ENCODE results near the gene SPECC1L.

The SPECC1L gene

DNA sequence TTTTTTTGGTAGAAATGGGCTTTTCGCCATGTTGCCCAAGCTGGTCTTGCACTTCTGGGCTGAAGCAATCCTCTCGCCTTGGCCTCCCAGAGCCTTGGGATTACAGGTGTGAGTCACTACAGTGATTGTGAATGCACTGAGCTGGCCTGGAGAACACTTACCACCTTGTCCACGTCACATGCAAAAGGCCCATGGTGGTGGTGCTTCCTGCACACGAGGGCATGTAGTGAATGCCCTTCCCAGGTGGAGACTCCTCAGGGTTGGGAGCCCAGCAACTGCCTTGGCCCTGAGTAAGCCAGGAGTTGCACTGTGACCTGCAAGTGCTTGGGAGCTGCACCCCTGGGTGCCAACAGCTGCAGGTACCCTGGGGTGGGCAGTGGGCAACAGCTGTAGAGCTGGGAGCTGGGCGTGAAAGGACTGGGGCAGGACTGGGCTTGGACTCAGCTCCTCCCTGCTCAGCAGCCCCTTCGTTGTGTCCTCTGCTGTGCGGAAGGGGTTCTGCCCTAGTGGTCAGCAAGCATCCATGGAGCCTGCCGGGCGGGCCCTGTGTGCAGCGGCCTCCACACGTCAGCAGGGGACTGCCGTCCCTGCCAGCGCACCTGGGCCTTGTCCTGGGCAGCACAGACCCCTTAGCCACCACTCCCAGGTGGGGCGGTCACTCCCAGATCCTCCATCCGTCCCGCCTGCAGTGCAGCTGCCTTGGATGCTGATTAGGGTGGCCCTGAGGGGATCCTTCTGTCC is 147.4 kb downstream of the SPECC1L start:
- no peak for FAIRE-seq

DNA sequence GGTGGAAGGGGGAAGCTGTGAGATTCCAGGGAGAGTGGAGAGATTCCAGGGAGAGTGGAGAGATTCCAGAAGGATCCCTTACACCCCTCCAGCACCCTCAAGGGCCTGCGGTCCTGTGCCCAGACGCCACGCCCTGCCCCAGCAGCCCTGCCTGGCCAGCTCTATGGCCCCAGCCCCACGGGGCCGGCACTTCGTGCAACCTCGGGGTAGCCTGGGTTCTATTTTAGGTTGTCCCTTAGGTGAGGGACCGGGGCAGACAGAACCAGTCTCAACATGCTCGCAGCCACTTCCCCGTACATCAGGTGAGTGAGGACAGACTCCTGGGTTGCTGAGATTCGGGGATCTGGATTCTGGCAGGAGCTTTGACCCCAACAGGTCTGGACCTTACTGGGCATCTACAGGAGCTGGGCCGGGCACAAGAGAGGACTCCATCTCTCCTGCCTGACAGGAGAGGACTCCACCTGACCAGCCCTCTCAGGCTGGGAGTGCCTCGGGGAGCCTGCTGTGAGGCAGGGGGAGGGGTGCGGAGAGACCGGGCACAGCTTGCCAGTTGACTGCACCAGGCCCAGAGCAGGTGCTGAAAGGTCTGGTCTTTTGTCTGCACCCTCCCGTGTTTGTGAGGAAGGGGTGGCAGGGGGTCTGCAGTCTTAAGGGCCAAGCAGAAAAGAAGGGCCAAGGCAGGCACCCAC is 148.3 kb downstream of the SPECC1L start:
- FAIRE-seq: no peak

DNA sequence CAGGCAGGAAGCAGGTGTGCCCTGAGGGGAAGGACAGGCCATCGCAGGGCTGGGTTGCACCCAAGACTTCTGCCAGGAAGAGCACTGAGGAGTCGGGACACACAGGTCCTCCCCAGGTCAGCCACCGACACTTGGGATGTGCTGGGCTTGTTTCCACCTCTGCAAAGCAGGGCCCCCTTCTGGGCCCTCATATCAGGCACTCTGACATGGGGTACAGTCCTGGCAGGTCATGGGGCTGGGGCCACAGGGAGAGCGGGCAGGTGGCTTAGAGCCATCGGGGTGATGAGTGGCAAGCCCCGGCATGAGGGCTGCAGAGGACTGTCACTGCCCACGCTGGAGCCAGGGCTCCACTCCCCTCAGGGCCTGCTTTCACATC is 148.8 kb downstream of the SPECC1L start:
- no peak for FAIRE-seq

DNA sequence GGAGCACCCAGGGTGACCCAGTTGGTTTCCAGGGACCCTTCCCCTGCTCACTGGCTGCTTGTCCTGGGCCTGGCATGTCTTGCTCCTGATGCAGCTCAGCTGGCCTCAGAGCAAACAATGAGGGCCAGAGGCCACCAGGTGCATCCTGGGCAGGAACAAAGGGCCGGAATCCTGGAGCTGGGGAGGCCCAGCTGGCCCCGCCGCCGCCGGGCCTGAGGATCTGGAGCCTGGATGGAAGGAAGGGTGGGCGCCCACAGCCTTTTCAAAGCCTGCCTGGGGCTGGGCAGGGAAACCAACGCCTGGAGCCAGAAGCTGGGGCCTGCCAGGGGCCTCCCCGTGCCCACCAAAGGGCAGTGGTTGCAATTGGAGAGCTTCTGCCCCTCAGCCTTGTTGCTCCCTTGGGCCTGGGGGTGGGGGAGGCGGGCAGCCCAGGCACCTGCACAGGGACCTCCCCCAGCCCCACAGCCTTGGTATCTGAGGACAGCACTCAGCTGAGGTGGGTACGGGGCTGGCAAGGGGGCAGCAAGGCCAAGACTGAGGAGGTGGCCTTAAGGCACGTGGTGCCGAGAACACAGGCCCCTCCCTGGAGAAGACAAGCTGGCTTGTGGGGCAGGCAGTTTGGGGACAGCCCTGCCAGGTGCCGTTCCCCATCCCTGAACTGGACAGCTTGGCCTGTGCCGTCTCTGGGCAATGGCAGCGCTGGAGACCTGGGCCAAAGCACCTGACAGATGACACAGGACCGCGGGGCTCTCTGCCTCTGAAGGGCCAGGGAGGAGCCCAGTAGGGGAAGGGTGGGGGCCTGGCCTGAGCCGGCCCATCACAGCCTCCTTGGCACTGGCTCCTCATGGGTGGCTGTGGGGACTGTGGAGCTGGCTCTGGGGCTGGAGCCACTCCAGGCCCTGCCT is 149.7 kb downstream of the SPECC1L start:
- FAIRE-seq: no peak

DNA sequence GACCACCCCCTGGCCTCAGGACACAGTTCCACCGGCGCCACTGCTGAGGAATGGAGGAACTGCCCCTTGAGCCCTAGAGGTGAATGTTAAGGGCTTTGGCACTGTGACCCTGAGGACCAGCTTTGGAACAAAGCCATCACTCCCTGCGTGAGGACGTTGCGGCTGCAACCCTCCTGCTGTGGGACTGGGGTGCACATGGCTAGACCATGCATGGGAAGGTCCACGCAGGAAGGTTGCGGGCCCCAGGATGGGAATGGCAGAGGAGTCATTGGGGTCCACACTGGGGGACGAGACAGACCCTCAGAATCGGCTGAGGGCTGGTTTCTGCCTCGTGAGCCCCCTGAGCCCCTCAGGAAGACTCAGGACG is 150.3 kb downstream of the SPECC1L start:
- FAIRE-seq: no peak

DNA sequence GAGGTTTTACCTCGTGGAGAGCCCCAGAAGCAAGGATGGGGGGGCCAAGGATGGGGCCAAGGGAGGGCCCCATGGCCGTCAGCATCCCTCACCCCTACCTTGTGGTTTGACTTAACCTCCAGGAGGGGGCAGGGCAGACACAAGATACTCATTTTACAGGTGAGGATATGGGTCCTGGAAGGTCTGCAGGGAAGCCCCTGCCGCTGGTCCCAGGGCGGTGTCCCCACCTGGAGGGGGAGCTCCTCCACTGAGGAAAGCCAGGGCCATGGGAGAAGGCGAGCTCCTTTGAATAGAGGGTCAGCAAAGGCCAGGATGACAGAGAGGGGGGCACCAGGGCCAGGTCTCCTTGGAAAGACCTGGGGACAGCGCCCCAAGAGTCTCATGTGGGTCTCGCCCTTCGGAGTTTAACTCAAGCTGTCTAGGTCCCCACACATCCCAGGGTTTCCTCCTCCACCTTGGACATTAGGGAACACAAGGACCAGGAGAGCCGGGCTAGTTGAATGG is 150.8 kb downstream of the SPECC1L start:
- FAIRE-seq: no peak

DNA sequence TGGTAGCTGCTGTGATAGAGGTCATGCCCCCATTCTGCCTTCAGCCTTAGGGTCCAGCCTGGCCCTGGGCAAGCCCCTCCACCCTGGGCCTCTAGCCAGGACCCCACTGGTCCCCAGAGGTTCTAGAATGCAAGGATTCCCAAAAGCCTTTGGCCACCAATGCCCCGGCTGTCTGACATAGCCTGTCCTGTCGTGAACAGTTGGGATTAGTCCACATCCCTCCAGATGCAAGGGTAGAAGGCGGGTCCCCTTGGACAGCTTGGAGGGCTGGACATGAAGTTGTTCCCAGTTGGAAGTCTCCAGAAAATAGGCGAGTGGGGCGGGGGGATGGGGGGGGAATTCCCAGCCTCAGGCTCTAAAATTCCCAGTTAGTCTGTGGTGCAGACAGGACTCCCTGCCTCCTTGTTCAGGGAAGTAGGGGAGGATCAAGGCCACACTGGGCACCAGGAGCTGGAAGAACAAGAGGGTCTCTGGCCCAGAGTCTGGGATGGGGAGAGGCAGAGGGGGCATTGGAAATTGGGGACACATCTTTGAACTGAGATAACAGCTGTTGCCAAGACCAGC is 151.6 kb downstream of the SPECC1L start:
- FAIRE-seq: no peak

DNA sequence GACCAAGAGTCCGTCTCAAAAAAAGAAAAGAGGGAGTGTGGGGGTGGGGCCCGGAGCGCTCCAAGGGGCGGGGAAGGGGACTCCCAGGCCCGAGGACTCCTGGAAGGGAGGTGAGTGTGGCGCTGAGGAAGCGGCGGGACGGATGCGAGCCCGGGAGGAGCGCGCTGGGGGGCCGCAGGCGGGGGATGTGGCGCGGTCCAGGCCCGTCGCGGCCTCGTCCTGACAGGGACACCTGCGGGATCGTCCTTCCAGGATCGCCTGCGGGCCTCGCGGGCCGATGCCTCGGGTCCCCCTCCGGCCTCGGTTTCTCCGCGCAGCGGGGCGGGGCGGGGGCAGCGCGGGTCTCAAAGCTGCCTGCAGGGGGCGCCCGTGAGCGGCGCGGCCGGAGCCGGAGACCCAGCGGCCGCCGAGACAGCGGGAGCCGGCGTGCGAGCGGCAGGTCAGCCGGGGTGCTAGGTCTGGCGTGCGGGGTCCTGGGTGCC is 152.9 kb downstream of the SPECC1L start:
- no peak for FAIRE-seq

DNA sequence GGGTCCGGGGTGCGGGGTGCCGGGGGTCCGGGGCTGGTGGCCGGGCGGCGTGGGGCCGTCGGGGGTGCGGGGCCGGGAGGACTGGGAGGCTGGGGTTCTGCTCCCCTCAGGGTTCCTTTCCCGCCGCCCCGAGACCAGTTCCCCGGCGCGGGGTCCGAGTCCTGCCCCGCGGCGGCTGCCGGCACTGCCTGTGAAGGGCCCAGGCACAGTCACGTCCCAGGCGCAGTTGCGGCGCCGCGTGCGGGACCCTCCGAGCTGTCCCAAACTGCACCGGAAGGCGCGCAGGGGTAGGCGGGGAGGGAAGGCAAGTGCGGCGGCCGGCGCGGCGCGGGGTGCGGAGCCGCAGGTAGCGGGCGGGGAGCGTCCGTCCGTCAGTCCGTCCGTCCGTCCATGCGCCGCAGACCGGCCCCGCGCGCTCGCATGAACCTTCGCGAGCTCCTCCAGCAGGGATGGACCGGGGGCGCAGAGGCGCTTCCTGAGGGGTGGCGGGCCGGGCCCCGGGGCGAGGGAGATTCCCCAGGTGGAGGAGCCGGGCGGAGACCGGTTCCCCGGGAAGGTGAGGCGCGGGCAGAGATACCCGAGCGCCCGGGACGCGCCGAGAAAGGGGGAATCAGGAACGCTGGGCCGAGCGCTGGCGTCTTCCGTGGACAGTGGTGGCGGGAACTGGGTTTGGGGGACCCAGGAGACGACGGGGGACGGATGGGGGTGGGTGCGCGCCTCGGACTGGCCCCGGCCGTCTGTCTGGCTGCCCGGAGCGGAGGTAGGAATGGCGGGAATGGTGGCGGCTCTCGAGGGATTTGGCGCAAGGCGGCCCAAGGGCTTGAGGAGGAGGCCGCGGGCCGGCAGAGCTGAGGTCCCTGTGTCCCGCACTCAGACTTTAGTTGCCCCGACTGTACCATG is 153.6 kb downstream of the SPECC1L start:
- no peak for FAIRE-seq

DNA sequence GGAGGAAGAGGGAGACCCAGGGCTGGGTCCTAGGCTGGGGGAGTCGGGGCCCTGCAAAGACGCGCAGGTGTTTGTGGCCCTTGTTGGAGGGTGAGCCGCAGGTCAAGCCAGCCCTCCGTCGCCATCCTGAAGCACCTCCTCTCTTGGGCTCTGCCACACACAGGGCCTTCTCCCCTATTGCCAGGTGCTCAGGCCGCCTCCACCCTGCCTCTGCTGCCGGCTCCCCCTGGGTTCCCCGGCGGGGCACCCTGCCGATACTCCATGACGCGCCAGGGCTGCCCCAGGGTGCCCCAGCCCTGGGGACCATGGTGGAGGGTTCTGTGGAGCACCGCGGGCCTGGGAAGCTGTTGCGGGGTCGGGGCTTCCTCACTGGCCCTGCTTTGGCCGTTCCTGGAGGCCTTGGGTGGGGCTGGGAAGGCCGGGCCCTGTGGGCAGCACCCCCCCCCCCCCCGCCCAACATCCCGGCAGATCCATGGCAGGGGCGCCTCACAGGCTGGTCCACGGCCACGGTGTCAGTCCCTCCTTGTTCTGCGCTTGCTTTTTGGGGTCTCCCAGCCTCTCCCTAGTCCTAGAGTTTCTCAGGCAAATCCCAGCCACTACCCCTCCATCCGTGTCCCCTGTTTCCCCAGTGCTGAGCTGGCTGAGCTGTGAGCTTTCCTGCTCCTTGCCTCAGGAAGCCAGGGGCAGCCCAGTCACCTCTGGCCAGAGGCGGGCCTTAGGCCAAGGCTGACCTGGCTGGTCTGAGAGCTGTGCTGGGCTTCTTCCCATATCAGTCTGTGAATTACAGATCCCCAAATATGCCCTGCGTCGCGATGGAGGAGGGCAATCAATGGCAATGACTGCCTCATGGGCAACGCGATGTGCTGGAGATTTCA is 154.5 kb downstream of the SPECC1L start:
- no peak for FAIRE-seq

DNA sequence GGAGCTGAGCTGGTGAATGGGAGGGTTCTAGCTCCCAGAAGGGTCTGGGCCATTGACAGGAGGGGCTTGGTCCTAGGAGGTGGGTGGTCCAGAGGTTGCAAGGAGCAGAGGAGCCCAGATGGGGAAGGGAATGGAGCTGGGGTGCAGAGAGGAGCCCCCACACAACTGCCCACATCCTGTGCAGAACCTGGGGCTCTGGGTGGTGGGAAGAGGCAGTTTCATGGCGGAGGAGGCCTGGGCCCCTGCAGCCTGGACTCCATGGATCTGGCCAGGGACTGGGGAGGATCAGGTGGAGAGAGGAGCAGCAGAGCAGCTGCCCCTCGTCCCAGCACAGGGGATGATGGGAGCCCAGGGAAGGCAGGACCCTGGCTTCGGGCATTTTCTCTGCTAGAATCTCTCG is 155.8 kb downstream of the SPECC1L start:
- no peak for FAIRE-seq

DNA sequence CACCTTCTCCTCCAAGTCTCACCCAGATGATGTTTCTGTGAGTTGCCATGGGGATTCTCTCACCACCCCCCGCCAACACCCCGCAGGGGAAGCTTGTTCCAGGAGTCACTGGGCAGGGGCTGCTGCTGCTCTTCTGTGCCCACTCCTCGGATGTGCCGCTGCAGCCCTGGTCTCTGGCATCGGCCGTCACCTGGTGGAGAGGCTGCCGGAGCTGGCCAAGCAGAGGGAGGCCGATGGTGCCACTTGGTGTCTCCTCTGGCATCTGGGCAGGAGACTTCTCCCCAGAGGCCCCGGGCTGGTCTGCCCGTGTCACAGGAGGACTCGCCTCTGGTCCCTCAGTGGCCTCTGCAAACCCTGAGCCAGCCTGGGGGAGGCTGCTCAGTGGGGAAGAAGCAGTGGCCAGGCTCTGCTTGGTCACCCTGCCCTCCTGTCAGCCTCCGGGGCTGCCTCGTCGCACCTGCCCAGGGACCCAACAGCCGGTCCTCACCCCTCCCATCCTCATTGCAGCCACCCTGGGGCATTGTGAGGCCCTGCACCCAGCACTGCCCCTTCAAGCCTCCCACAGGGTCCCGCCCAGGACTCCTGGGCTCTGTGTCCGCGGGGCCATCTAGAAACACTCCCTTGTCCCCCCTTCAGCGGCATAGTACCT is 156.3 kb downstream of the SPECC1L start:
- no peak for FAIRE-seq

DNA sequence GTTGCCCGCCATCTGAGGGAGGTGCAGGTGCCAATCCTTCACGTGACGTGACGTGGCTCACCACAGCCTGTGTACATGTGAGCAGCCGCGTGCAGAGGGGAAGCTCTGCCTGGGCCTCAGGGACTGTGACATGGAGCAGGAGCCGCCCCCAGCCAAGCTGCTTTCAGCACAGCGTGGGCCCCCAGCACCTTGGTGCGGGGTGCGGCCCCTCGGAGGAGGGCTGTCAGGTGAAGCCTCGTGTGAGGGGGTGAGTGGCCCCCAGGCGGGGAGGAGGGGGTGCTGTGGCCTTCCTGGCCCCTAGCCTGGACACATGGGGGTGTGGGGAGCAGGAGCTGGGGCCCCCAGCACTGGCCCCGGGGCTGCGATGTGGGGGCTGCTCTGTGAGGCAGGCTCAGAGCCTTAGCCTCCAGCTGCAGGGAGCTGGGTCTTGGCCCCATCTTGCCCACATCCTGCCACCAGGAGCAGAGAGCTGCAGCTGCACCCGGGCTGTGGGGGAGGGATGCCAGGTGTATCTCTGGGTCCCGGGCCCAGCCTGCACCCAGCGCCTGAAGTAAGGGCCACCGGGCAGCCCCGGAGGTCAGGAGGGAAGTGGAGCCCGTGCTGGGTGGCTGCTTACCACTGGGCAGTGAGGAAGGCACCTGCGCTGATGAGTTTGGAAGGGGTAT is 157.0 kb downstream of the SPECC1L start, which contains the start of gene ADORA2A:
Gene ADORA2A (plus strand): TSS at position 100 of the 665 bp plus-strand sequence. CDS start 5,806 bp downstream, outside the sequence.
- no peak for FAIRE-seq

DNA sequence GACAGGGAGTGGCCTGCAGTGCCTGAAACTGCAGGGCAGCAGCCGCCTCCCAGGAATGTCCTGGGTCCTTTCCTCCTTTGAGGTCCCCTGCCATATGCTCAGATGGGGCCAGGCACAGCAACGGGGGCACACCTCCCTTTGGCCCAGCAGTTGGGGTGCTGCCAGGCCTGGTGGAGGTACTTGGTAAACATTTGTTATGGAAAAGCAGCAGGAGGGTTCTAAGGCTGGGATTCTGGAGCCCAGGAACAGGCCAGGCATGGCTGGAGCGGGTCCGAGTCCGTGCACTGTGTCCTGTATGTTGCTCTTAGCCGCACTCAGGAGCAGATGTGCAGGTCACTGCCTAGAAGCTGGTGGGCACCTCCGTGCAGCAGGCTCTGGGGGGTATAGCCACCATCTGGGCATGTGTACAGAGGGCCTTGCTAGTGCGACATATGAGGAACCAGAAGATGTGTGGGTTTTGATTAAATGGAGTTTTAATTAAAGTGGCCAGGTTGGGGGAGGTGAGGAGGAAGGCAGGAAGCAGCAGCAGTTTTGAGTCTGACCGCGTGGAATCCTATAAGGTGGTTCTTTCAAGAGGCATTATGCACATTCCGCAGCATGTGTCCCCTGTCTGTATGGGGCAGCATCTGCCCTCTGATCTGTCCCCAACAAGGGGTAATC is 158.2 kb downstream of the SPECC1L start:
- no peak for FAIRE-seq

DNA sequence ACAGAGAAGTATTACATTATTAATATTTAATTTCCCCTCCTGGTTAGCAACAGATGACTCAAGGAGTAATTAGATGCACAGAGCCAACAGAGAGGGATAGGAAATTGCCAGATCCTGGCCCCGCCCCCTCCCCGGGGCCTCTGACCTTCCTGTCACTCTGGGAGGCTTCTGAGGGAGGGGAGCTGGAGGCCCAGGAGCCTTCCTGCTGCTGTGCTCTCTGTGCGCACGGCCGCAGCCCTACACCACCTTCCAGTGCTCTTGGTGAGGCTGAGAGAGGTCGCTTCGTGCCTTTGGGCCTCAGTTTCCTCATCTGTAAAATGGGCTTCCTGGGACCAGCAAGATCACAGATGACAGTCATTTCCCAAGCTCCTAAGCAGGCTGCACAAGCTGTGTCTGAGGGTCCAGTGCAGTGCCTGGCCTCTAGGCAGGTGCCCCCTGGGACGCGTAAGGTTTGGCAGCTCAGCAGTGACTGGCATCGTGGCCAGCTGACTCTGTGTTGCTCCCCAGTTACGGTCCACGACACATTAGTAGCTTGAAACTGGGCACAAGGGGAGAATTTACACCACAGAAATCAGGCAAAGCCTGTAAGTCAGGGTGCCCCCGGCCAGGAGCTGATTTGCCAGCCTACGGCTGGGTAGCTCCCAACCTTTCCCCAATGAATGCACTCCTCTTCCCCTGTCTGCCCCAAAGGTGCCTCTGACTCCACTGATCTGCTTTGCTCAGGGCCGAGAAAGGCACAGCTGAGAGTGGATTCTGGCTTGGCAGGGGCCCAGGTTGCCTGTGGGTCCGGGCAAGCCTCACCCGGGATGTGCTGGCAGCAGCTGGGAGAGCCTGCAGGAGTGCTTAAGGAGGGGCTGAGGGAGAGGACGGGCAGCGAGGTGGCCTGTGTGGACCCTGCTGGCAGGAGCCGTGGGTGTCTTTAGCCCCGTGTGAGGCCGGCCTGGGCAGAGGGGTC is 159.1 kb downstream of the SPECC1L start:
- no peak for FAIRE-seq

DNA sequence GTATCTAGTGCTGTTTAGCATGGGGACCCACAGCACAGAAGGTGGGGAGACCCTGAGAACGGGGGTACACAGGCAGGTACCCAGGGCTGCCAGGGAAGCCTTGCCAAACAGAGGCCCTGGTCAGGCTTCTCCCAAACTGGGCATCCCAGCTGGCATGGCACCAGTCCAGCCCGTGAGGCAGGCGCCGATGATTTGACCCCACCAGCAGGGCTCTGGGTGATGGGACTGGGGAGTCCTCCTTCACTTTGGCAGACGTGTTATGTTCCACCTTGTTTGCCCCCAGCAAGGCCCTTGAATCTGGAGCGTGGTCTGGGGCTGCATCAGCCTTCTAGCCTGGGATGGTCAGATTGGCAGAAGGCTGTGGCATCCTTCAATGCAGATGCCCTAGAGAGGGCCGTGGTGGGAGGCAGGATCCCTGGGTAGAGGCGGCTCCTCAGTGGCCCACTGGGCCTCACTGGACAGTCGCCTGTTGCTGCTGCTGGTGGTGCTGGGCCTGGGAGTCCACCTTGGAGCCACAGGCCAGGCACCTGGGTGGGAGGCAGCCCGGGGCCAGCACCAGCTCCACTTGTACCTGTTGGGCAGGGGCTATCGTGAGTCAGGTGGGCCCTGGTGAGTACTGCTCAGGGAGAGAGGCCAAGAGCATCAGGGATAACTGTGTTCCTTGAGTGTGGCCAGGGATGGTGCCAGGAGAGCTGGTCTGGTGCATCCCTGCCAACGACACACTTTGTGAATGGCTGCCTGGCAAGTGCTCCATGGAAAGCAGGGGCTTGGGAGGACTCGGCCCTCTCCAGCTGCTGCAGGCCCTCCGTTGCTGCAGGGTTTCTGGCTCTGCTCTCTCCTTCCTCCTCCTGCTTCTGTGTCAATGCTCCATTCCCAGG is 160.0 kb downstream of the SPECC1L start:
- no peak for FAIRE-seq
